ENCODE results near the gene IL17RC.
"Not testable (repeated sequence)": the region's sequence is repeated elsewhere in the genome, so short reads cannot be mapped to it uniquely, and the experiment has no call there.

The IL17RC gene, protein sequence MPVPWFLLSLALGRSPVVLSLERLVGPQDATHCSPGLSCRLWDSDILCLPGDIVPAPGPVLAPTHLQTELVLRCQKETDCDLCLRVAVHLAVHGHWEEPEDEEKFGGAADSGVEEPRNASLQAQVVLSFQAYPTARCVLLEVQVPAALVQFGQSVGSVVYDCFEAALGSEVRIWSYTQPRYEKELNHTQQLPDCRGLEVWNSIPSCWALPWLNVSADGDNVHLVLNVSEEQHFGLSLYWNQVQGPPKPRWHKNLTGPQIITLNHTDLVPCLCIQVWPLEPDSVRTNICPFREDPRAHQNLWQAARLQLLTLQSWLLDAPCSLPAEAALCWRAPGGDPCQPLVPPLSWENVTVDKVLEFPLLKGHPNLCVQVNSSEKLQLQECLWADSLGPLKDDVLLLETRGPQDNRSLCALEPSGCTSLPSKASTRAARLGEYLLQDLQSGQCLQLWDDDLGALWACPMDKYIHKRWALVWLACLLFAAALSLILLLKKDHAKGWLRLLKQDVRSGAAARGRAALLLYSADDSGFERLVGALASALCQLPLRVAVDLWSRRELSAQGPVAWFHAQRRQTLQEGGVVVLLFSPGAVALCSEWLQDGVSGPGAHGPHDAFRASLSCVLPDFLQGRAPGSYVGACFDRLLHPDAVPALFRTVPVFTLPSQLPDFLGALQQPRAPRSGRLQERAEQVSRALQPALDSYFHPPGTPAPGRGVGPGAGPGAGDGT

DNA sequence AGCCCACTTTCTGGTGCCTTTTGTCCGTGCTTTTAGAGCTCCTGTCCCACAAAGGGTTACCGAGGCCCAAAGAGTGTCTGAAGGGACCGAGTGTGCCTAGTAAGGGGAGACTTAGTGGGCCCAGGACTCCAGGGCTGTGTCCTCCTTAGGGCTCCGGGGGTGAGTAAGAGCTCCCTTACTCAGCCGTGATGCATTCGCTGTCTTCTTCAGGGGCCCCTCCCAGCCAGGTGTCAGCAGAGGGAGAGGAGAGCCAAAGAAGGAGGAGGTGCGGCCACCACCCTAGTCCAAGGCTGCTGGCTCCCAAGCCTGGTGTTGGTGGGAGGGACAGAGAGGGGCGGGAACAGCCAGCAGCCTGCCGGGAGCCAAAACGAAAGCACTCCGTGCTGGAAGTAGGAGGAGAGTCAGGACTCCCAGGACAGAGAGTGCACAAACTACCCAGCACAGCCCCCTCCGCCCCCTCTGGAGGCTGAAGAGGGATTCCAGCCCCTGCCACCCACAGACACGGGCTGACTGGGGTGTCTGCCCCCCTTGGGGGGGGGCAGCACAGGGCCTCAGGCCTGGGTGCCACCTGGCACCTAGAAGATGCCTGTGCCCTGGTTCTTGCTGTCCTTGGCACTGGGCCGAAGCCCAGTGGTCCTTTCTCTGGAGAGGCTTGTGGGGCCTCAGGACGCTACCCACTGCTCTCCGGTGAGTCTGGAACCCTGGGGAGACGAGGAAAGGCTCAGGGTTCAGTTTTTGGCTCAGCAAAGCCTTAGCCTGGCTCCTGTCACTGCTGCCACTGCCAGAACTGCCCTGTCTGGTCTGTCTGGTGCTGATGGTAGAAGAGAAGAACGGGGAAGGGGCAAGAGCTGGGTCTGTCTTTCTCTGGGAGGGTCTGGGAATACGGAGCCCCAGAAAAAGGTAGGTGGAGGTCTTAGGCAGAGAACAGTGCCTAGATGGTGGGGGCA is at the start of gene IL17RC:
IL17RC (plus strand) TSS at position 365 of the 947 bp plus-strand sequence; CDS start at position 583, 218 bp downstream.
- peak; percentile 72 for DNase-seq (ENCODE audit: extremely low read depth, low read depth)
- TF ChIP-seq CTCF (IDR thresholded peaks at IDR 0.05; ENCODE audit: low read depth, low read length, missing control alignments), result no peak
- peak within 1 kb of the TSS; percentile 56 for H3K4me3 ChIP-seq (replicated peaks; ENCODE audit: low read depth, low read length)

GRCh38 chr3:9867106-9867505 is 49.8 kb upstream of the IL17RC start:
- TF ChIP-seq CTCF (IDR thresholded peaks at IDR 0.05; ENCODE audit: low read depth, low read length, missing control alignments), result no peak
- DNase-seq (ENCODE audit: extremely low read depth, low read depth), result no peak
- H3K4me3 ChIP-seq (replicated peaks; ENCODE audit: low read depth, low read length), result no peak overlapping the region

DNA sequence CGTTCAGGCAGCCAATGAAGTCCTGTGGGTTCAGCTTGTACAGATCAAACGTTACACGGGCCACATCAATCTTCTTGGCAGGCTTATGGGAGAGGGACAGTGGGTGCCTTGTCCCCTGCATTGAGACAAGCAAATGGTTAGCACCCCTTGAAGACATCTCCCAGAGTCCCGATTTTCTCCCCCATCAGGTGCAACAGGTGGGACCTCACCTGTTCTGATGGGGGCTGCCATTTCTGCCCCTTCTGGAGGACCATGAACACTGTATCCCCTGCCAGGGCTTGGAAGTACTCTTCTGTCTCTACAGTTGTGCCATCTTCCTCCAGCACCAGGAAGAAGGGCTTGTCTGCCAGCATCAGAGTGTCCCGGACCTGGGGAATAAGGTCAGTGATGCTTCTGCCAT is 46.9 kb upstream of the IL17RC start:
- no peak for TF ChIP-seq CTCF (IDR thresholded peaks at IDR 0.05; ENCODE audit: low read depth, low read length, missing control alignments)
- no peak overlapping the region for H3K4me3 ChIP-seq (replicated peaks; ENCODE audit: low read depth, low read length)
- DNase-seq (ENCODE audit: extremely low read depth, low read depth), result no peak

GRCh38 chr3:9870978-9871377 is 45.9 kb upstream of the IL17RC start:
- TF ChIP-seq CTCF (IDR thresholded peaks at IDR 0.05; ENCODE audit: low read depth, low read length, missing control alignments), result no peak
- DNase-seq (ENCODE audit: extremely low read depth, low read depth), result peak; percentile 51
- no peak overlapping the region for H3K4me3 ChIP-seq (replicated peaks; ENCODE audit: low read depth, low read length)

GRCh38 chr3:9872067-9872466 is 44.8 kb upstream of the IL17RC start:
- not testable (repeated sequence) for DNase-seq (ENCODE audit: extremely low read depth, low read depth); H3K4me3 ChIP-seq (replicated peaks; ENCODE audit: low read depth, low read length)

DNA sequence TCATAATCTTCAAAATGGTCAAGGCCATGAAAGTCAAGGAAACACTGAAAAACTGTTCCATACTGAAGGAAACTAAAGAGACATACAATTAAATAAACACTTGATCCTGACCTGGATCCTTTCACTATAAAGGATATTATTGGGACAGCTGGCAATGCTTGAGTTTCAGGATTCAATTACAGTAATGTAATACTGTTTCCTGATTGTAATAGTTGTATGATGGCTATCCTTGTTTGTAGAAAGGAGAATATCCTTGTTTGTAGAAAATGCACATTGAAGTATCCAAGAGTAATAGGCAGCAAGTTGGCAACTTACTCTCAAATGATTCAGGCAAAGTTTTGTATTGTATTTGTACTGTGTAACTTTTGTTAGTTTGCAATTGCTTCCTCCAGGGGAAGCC is 41.5 kb upstream of the IL17RC start:
- no peak for TF ChIP-seq CTCF (IDR thresholded peaks at IDR 0.05; ENCODE audit: low read depth, low read length, missing control alignments)
- DNase-seq (ENCODE audit: extremely low read depth, low read depth), result no peak
- no peak overlapping the region for H3K4me3 ChIP-seq (replicated peaks; ENCODE audit: low read depth, low read length)

GRCh38 chr3:9876255-9876654 is 40.6 kb upstream of the IL17RC start:
- DNase-seq (ENCODE audit: extremely low read depth, low read depth), result not testable (repeated sequence)

More at GRCh38 chr3:9876255-9876654, 40.6 kb upstream of the IL17RC start:
- H3K4me3 ChIP-seq (replicated peaks; ENCODE audit: low read depth, low read length), result not testable (repeated sequence)

Measured in HFF-Myc (cell line).